ENCODE measurements around the gene CFAP65.

CFAP65 gene

DNA sequence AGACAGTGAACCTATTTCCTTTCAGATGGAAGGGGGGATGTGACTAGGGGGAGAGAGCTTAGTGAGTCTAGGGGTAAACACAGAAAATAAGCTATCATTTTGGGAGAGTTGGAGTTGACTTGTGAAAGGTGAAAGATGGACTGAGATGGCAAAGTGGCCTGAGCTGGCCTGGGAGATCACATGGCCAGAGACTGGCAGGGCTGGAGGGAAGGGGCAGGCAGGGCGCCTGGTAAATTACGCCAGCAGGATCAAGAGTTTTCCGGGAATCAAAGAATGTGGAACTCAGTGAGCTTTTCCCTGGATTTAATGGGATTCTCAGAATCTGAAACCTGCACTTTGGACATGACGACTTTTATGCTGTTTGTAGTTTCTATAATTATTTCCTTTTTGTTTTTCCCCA is 841 bp upstream of the CFAP65 start:
- H3K4me3 ChIP-seq (ENCODE audit: low read depth, low read length), result no peak overlapping the region
- TF ChIP-seq CTCF (IDR thresholded peaks at IDR 0.05; ENCODE audit: low read depth, low read length, missing control alignments), result no peak
- no peak for DNase-seq (ENCODE audit: low read depth)

GRCh38 chr2:219038600-219038999 is 2.7 kb downstream of the CFAP65 start:
- no peak for TF ChIP-seq CTCF (IDR thresholded peaks at IDR 0.05; ENCODE audit: low read depth, low read length, missing control alignments)
- H3K4me3 ChIP-seq (ENCODE audit: low read depth, low read length), result no peak overlapping the region
- DNase-seq (ENCODE audit: low read depth), result no peak

GRCh38 chr2:219037783-219038499 is 3.4 kb downstream of the CFAP65 start:
- no peak for TF ChIP-seq CTCF (IDR thresholded peaks at IDR 0.05; ENCODE audit: low read depth, low read length, missing control alignments)
- H3K4me3 ChIP-seq (ENCODE audit: low read depth, low read length), result no peak overlapping the region
- no peak for DNase-seq (ENCODE audit: low read depth)

GRCh38 chr2:219035942-219036341 is 5.4 kb downstream of the CFAP65 start:
- no peak for TF ChIP-seq CTCF (IDR thresholded peaks at IDR 0.05; ENCODE audit: low read depth, low read length, missing control alignments)
- no peak for DNase-seq (ENCODE audit: low read depth)
- no peak overlapping the region for H3K4me3 ChIP-seq (ENCODE audit: low read depth, low read length)

GRCh38 chr2:219034823-219035222 is 6.5 kb downstream of the CFAP65 start:
- TF ChIP-seq CTCF (IDR thresholded peaks at IDR 0.05; ENCODE audit: low read depth, low read length, missing control alignments), result no peak
- no peak for DNase-seq (ENCODE audit: low read depth)
- H3K4me3 ChIP-seq (ENCODE audit: low read depth, low read length), result no peak overlapping the region

DNA sequence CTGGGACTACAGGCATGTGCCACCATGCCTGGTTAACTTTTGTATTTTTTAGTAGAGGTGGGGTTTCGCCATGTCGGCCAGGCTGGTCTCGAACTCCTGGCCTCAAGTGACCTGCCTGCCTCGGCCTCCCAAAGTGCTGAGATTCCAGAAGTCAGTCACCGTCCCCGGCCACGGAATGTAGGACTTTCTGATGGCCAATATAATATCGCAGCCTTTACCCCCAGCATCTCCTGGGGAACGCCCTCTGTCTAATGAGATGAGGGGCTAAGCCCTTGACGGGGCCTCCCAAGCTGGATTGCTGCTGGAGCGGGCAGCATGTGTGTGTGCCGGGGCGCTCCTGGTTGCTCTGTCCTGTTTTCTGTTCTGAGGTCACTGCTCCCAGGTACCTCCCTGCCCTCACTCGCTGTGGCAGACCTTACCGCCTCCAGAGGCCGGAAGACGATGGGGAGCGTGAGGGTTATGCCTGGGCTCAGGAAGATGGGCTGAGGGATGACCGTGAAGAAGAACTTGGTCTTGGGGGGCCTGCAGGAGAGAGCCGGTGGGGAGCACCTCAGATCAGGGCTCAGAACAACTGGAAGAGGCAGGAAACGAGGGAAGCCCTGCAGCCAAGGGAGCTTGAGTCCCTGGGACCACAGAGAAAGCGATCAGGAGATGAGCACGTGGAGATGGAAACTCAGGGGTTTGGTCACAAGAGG is 9.1 kb downstream of the CFAP65 start:
- no peak for DNase-seq (ENCODE audit: low read depth)
- TF ChIP-seq CTCF (IDR thresholded peaks at IDR 0.05; ENCODE audit: low read depth, low read length, missing control alignments), result no peak
- H3K4me3 ChIP-seq (ENCODE audit: low read depth, low read length), result no peak overlapping the region
